ENCODE results near the gene CYSRT1. TPM values are rescaled to one million over a fixed set of nuclear protein-coding genes. Genes with fewer than 3 reads are reported as not detected.

CYSRT1 gene
- total and polyA plus RNA-seq, 2 donors (not counting 1 experiment from before 2014, with no cell fraction given), result 0.22 to 0.51 TPM

- Histone ChIP-seq H3K4me3 (ENCODE audit: control extremely low read depth in 1 of 5, extremely low read depth in 1 of 5, insufficient read depth in 1 of 5, low read depth in 2 of 5, low read length in 4 of 5) (peak overlapping the region in 3 of 5 experiments; percentile 33 to 50 (median 50)), H3K4me1 (ENCODE audit: control insufficient read depth in 2 of 2, insufficient read depth in 2 of 2, low read length in 2 of 2) (peaks cover 11 to 48% of the 10 kb centered on the region in 2 donors), H3K36me3 (replicated peaks in 1 of 2; ENCODE audit: control extremely low read depth in 1 of 2, control insufficient read depth in 1 of 2, extremely low read depth in 1 of 2, insufficient read depth in 2 of 2, low read length in 1 of 2) (peaks cover 0 to 31% of the 10 kb centered on the region in 2 experiments), H2AFZ (ENCODE audit: insufficient read depth, low read depth, low read length, poor library complexity, severe bottlenecking) (no peak overlapping the region), H3K9me3 (ENCODE audit: control extremely low read depth in 1 of 3, control insufficient read depth in 2 of 3, insufficient read depth in 1 of 3, low read length in 2 of 3) (no peaks in the 10 kb centered on the region), H4K20me1 (ENCODE audit: control insufficient read depth, insufficient read depth, low read length, poor library complexity, severe bottlenecking) (peaks cover 33% of the 10 kb centered on the region), H3K27ac (ENCODE audit: low read length in 2 of 2) (peak overlapping the region in 1 of 2 donors; percentile 48), H3K27me3 (replicated peaks in 1 of 4; ENCODE audit: control extremely low read depth in 1 of 4, control insufficient read depth in 3 of 4, insufficient read depth in 4 of 4, low read length in 3 of 4) (no peaks in the 10 kb centered on the region), H3K79me2 (ENCODE audit: control insufficient read depth, insufficient read depth, low read length) (peaks cover 29% of the 10 kb centered on the region), H3K4me2 (replicated peaks; ENCODE audit: low read depth, low read length, poor library complexity, severe bottlenecking) (peak overlapping the region; percentile 64), H3K9ac (ENCODE audit: low read length) (peak overlapping the region; percentile 53)
- H3K27ac Mint-ChIP-seq, result peak overlapping the region; percentile 78
- ATAC-seq (ENCODE audit: low read depth) (peak; percentile 85), DNase-seq (peak; percentile 64)
- ChIA-PET CTCF (interaction anchor here (1.1 to 1.5 kb wide), 3 partner anchors 19 to 233 kb away, joined by 3 to 5 read pairs (median 4); no protein-coding TSS in a partner anchor), POLR2A (interaction anchor here (0.6 to 1.8 kb wide), 6 partner anchors 9 to 229 kb away, joined by 3 to 11 read pairs (median 4); partner anchors contain the start of genes TOR4A and TUBB4B)
- 36% methylated on average over 6 of the region's 6 CpGs for WGBS (ENCODE audit: insufficient coverage)
- H3K27me3 Mint-ChIP-seq, result no peaks in the 10 kb centered on the region
- intact Hi-C loops (cut with micrococcal nuclease), result loop anchor here (2.0 kb wide), 1 partner anchor 13 kb away; the partner anchor contains the start of gene NELFB
- peaks cover 29% of the 10 kb centered on the region for H3K4me1 Mint-ChIP-seq
- peak overlapping the region; percentile 69 for H3K4me3 Mint-ChIP-seq
- H3K9me3 Mint-ChIP-seq (ENCODE audit: insufficient read depth), result no peaks in the 10 kb centered on the region
- no peak for TF ChIP-seq CTCF (IDR thresholded peaks at IDR 0.05)
- TF ChIP-seq EZH2 (IDR thresholded peaks at IDR 0.05; ENCODE audit: borderline replicate concordance, insufficient read depth, low read depth, low read length, poor library complexity, severe bottlenecking), result no peak
Observed at GRCh38 chr9:137267933-137268355, 43.0 kb downstream of the CYSRT1 start.
